Parathyroid adenoma (tissue), 2 donors: ENCODE results near the gene EXOC4.
"Not testable (repeated sequence)": the region's sequence is repeated elsewhere in the genome, so short reads cannot be mapped to it uniquely, and the experiment has no call there.

ENCODE experiments used
- H2AFZ ChIP-seq: fragments of 300-600 bp; sonication (generic); one replicate; pipeline ENCODE4 v1.7.0; 2017; ENCODE audit warnings: antibody characterized with exemption, mild to moderate bottlenecking
- H3K27ac ChIP-seq: fragments of 300-600 bp; sonication (generic); one replicate; pipeline ENCODE4 v1.7.0; 2017
- H3K27me3 ChIP-seq: fragments of 300-600 bp; sonication (generic); one replicate; pipeline ENCODE4 v1.7.0; 2017; ENCODE audit warnings: low read length; ENCODE audit not compliant: control insufficient read depth, insufficient read depth
- H3K36me3 ChIP-seq: fragments of 300-600 bp; sonication (generic); one replicate; pipeline ENCODE4 v1.7.0; 2017; ENCODE audit warnings: low read length; ENCODE audit not compliant: control insufficient read depth, insufficient read depth
- H3K4me1 ChIP-seq: fragments of 300-600 bp; sonication (generic); one replicate; pipeline ENCODE4 v1.7.0; 2017; ENCODE audit warnings: control low read depth
- H3K4me2 ChIP-seq: fragments of 300-600 bp; sonication (generic); one replicate; pipeline ENCODE4 v1.7.0; 2017; ENCODE audit warnings: low read length
- H3K4me3 ChIP-seq: fragments of 300-600 bp; sonication (generic); one replicate; pipeline ENCODE4 v1.7.0; 2017; ENCODE audit warnings: low read depth, low read length
- H3K79me2 ChIP-seq: fragments of 300-600 bp; sonication (generic); one replicate; pipeline ENCODE4 v1.7.0; 2017; ENCODE audit warnings: control low read depth
- H3K9ac ChIP-seq: fragments of 300-600 bp; sonication (generic); one replicate; pipeline ENCODE4 v1.7.0; 2017; ENCODE audit warnings: mild to moderate bottlenecking
- H3K9me3 ChIP-seq: fragments of 300-600 bp; sonication (generic); one replicate; pipeline ENCODE4 v1.7.0; 2017; ENCODE audit warnings: low read length; ENCODE audit not compliant: control insufficient read depth
- TF ChIP-seq, protein P1 (sequence below): fragments of 300-600 bp; sonication (generic); IDR thresholded peaks from one replicate; pipeline ENCODE4 v1.7.0; 2017; ENCODE audit warnings: antibody characterized with exemption, mild to moderate bottlenecking
- donor health status: primary hyperparathyroidism.

Gene EXOC4

GRCh38 chr7:133776266-133776665, 523.4 kb downstream of the EXOC4 start:
- Histone ChIP-seq H3K9ac (no peak overlapping the region), H2AFZ (no peak overlapping the region), H3K4me2 (no peak overlapping the region), H3K79me2 (no peaks in the 10 kb centered on the region), H3K4me1 (no peaks in the 10 kb centered on the region), H3K36me3 (no peaks in the 10 kb centered on the region), H3K9me3 (no peaks in the 10 kb centered on the region), H3K4me3 (no peak overlapping the region), H3K27ac (no peak overlapping the region), H3K27me3 (no peaks in the 10 kb centered on the region)
- TF ChIP-seq, protein P1, sequence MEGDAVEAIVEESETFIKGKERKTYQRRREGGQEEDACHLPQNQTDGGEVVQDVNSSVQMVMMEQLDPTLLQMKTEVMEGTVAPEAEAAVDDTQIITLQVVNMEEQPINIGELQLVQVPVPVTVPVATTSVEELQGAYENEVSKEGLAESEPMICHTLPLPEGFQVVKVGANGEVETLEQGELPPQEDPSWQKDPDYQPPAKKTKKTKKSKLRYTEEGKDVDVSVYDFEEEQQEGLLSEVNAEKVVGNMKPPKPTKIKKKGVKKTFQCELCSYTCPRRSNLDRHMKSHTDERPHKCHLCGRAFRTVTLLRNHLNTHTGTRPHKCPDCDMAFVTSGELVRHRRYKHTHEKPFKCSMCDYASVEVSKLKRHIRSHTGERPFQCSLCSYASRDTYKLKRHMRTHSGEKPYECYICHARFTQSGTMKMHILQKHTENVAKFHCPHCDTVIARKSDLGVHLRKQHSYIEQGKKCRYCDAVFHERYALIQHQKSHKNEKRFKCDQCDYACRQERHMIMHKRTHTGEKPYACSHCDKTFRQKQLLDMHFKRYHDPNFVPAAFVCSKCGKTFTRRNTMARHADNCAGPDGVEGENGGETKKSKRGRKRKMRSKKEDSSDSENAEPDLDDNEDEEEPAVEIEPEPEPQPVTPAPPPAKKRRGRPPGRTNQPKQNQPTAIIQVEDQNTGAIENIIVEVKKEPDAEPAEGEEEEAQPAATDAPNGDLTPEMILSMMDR, result no peak

DNA sequence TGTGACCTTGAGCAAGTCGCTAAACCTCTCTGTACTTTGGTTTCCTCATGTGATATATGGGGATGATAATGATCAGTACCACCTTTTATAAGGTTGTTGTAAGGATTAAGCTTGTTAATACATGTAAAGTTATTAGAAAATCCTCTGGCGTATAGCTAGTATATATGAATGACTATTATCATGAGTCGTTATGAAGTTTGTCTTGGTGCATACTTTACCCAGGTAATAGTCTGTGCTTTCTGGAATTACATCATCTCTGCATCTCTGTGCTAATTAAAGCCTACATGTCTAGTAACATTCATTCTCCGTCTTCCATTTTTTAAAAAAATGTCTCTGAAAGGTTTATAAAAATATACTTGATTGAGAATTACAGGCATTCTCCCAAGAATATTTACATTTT, 524.8 kb downstream of the EXOC4 start:
- Histone ChIP-seq H3K4me2 (no peak overlapping the region), H3K4me1 (no peaks in the 10 kb centered on the region), H3K27ac (no peak overlapping the region), H3K9me3 (no peaks in the 10 kb centered on the region), H3K27me3 (no peaks in the 10 kb centered on the region), H2AFZ (no peak overlapping the region), H3K36me3 (no peaks in the 10 kb centered on the region), H3K9ac (no peak overlapping the region), H3K79me2 (no peaks in the 10 kb centered on the region), H3K4me3 (no peak overlapping the region)
- TF ChIP-seq, protein P1, result no peak

- Histone ChIP-seq H2AFZ (no peak overlapping the region), H3K4me3 (no peak overlapping the region), H3K4me2 (no peak overlapping the region), H3K4me1 (no peaks in the 10 kb centered on the region), H3K27ac (no peak overlapping the region), H3K27me3 (no peaks in the 10 kb centered on the region), H3K9me3 (no peaks in the 10 kb centered on the region), H3K36me3 (no peaks in the 10 kb centered on the region), H3K79me2 (no peaks in the 10 kb centered on the region), H3K9ac (no peak overlapping the region)
- TF ChIP-seq, protein P1, result no peak
These were observed 525.6 kb downstream of the EXOC4 start for GRCh38 chr7:133778472-133778871.

- H3K9me3 ChIP-seq, H3K27ac ChIP-seq, H3K27me3 ChIP-seq, H2AFZ ChIP-seq, H3K4me1 ChIP-seq, H3K9ac ChIP-seq, H3K4me3 ChIP-seq, H3K36me3 ChIP-seq, H3K4me2 ChIP-seq, H3K79me2 ChIP-seq: not testable (repeated sequence)
These were observed 526.7 kb downstream of the EXOC4 start for GRCh38 chr7:133779538-133779937.

- TF ChIP-seq, protein P1, result no peak
These were observed 528.0 kb downstream of the EXOC4 start for GRCh38 chr7:133780912-133781311.

More at GRCh38 chr7:133780912-133781311, 528.0 kb downstream of the EXOC4 start:
- Histone ChIP-seq H3K4me1 (no peaks in the 10 kb centered on the region), H3K4me3 (no peak overlapping the region), H3K27me3 (no peaks in the 10 kb centered on the region), H2AFZ (no peak overlapping the region), H3K9ac (no peak overlapping the region), H3K9me3 (no peaks in the 10 kb centered on the region), H3K4me2 (no peak overlapping the region), H3K27ac (no peak overlapping the region), H3K36me3 (no peaks in the 10 kb centered on the region), H3K79me2 (no peaks in the 10 kb centered on the region)
